ENCODE results near the gene GPC5. TPM values are rescaled to one million over a fixed set of nuclear protein-coding genes. Genes with fewer than 3 reads are reported as not detected.
A peak's percentile ranks its signal among the peaks of the same experiment; 100 is the strongest.

Gene GPC5
- polyA plus RNA-seq, 3 donors = 2.7 to 4.4 (median 3.9) TPM

GRCh38 chr13:91592056-91593014 lies 193.9 kb downstream of the GPC5 start:
- DNase-seq = no peak

GRCh38 chr13:91593456-91593855 lies 195.0 kb downstream of the GPC5 start:
- DNase-seq = no peak

- no peak for DNase-seq
Observed at GRCh38 chr13:91594061-91594460, 195.6 kb downstream of the GPC5 start.

GRCh38 chr13:91595677-91596076 lies 197.3 kb downstream of the GPC5 start:
- no peak for DNase-seq

- DNase-seq = peak; percentile 54
Observed at GRCh38 chr13:91596842-91597241, 198.4 kb downstream of the GPC5 start.

GRCh38 chr13:91598655-91599054 lies 200.2 kb downstream of the GPC5 start:
- DNase-seq = no peak

GRCh38 chr13:91601273-91601672 lies 202.9 kb downstream of the GPC5 start:
- no peak for DNase-seq

GRCh38 chr13:91601807-91602206 lies 203.4 kb downstream of the GPC5 start:
- DNase-seq = no peak

- DNase-seq = peak; percentile 53
Observed at GRCh38 chr13:91609353-91609752, 210.9 kb downstream of the GPC5 start.

- no peak for DNase-seq
Observed at GRCh38 chr13:91618315-91618714, 219.9 kb downstream of the GPC5 start.

- DNase-seq = no peak
Observed at GRCh38 chr13:91620670-91621141, 222.3 kb downstream of the GPC5 start.

- no peak for DNase-seq
Observed at GRCh38 chr13:91621161-91621560, 222.7 kb downstream of the GPC5 start.

- DNase-seq = no peak
Observed at GRCh38 chr13:91621963-91622362, 223.5 kb downstream of the GPC5 start.

GRCh38 chr13:91622778-91623550 lies 224.5 kb downstream of the GPC5 start:
- no peak for DNase-seq

GRCh38 chr13:91627952-91628739 lies 229.7 kb downstream of the GPC5 start:
- DNase-seq = no peak

GRCh38 chr13:91630946-91631345 lies 232.5 kb downstream of the GPC5 start:
- no peak for DNase-seq

GRCh38 chr13:91632086-91632485 lies 233.7 kb downstream of the GPC5 start:
- no peak for DNase-seq

GRCh38 chr13:91639330-91639729 lies 240.9 kb downstream of the GPC5 start:
- no peak for DNase-seq

GRCh38 chr13:91643394-91643793 lies 245.0 kb downstream of the GPC5 start:
- DNase-seq = no peak

- no peak for DNase-seq
Observed at GRCh38 chr13:91644806-91645205, 246.4 kb downstream of the GPC5 start.

- no peak for DNase-seq
Observed at GRCh38 chr13:91647361-91647990, 249.1 kb downstream of the GPC5 start.

Data from renal pelvis (tissue), 4 donors.